Epithelial cell of prostate (primary cell): ENCODE data around the gene ACTL9.

Experiments used
- DNase-seq: peaks from one replicate; pipeline ENCODE4 v3.0.0-alpha.2; 2011; ENCODE audit warnings: low read depth, low spot score
- H3K27ac ChIP-seq: fragments of 450-650 bp; 2 replicates; pipeline ENCODE4 v1.5.1; 2017; ENCODE audit warnings: mild to moderate bottlenecking

Gene ACTL9

GRCh38 chr19:8686549-8686948 is 12.0 kb downstream of the ACTL9 start:
- no peak for DNase-seq
- no peak overlapping the region for H3K27ac ChIP-seq

DNA sequence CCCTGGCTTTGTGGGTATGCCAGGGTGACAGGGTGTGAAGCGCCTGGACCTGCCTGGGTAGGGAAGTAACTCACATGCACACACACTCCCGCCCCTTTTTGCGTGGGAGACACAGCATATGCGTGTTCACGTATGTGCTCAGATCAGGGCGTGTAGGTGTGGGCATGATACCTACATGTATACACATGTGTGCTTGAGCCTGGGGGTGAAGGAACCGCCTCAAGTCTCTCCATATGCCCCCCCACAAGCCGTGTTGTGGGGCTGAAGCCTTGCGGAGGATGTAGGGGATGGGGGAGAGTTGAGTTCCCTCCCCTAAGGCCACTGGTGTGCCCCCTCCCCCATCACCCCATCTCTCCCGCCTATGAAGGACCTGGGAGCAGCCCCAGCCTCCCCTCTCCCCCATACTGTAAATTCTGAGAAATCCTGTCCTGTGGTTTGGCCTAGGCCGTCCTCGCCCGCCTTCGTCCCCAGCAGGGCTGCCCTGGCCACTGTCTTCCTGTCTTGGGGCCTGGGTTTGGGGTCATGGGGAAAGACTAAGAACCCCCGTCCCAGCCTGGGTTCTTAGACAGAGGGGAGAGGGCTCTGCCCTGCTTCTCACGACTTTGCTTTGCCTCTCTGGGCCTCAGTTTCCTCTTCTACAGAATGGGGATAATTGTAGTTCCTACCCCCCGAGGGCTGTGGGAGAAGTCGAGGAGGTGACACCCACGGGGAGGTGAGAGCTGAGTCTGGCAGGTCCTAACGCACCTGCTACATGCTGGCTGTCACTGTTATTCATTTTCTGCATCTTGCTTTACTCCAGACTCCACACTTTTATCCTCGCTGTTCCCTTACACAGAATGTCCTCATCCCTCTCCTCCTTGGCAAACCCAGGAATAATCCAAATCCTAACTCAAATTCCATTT is 14.3 kb downstream of the ACTL9 start:
- DNase-seq, result no peak
- no peak overlapping the region for H3K27ac ChIP-seq

GRCh38 chr19:8682931-8683330 is 15.7 kb downstream of the ACTL9 start:
- no peak overlapping the region for H3K27ac ChIP-seq
- DNase-seq, result no peak

DNA sequence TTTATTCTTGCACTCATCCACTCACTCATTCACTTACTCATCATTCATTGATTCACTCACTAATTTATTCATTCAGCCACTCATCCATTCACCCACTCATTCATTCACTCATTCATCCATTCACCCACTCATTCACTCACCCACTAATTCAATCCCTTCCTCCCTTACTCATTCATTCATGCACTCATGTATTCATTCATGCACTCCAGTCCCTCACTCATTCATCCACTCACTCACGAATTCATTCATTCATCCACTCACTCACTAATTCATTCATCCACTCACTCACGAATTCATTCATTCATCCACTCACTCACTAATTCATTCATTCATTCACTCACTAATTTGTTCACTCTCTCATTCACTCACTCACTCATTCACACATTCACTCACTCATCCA is 16.1 kb downstream of the ACTL9 start:
- no peak overlapping the region for H3K27ac ChIP-seq
- no peak for DNase-seq

DNA sequence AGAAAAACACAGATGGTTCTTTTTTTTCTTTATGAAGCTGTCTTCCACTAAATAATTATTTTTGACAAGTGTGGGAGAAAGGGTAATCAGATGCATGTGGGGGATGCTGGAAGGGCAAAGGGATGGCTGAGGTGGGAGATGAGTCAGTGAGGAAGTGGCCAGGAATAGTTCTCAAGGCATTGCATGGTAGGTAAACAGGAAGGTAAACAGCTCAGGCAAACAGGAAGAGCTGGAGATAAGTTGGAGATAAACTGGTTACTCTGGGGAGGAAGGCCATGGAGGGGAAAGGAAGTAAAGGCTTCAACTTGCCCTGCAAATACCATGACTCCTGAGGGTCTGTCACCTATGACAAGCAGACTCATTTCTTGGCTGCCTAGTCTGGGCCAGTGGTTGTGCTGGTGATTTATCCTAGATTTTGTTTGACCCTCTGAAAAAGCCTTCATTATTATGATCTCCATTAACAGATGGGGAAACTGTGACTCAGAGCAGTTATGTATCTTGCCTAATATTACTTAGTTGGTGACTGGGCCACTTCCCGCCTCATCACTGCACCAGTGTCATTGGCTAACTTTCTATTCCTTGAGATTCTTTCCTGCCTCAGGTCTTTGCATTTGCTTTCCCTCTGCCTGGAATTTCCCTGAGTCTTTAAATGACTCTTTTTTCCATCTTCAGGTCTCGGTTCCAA is 17.1 kb downstream of the ACTL9 start:
- DNase-seq, result no peak
- no peak overlapping the region for H3K27ac ChIP-seq

DNA sequence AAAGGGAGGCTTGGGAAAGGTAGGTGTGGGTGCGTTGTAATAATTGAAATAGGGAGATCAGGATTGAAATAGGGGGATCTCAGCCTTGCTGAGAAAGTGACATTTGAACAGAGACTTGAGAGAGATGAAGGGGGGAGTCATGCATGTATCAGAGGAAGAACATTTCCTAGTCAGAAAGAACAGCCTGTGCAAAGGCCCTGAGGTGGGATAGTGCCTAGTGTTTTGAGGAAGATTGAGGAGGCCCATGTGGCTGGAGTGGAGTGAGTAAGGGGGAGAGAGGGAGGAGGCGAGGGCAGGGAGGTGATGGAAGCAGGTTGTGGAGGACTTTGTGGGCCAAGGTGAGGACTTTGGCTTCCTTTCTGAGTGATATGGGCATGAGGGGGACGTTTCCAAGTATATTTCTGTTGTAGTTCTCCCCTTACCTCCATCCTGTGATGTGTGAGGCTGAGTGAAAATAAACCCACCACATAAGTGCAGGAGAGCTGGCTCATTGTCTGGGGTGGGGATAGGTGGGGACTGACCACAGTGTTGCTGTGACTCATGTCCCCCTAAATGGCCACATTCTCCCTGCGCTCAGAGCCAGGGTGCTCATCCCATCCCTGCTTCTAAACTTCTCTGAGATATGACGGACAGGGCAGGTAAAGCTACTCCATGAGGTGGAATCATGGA is 17.8 kb downstream of the ACTL9 start:
- H3K27ac ChIP-seq, result no peak overlapping the region
- DNase-seq, result no peak

DNA sequence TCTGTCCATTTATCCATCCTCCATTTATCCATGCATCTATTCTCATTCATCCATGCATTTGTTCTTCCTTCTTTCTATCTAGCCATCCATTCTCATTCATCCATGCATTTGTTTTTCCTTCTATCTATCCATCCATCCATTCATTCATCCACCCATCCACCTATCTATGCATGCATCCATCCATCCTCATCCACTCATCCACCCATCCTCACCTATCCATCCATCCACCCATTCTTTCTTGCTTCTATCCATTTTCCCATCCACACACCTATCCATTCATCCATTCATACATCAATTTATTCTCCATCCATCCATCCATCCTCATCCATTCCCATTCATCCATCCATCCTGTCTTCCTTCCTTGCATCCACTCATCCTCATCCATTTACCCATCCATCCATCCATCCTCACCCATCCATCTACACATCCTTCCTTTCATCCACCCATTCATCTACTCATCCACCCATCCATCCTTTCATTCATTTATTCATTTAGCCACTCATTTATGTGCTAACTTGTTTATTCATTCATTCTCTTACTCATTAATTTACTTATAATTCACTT is 20.3 kb downstream of the ACTL9 start:
- H3K27ac ChIP-seq, result no peak overlapping the region
- no peak for DNase-seq

GRCh38 chr19:8675066-8675465 is 23.5 kb downstream of the ACTL9 start:
- no peak overlapping the region for H3K27ac ChIP-seq
- no peak for DNase-seq

DNA sequence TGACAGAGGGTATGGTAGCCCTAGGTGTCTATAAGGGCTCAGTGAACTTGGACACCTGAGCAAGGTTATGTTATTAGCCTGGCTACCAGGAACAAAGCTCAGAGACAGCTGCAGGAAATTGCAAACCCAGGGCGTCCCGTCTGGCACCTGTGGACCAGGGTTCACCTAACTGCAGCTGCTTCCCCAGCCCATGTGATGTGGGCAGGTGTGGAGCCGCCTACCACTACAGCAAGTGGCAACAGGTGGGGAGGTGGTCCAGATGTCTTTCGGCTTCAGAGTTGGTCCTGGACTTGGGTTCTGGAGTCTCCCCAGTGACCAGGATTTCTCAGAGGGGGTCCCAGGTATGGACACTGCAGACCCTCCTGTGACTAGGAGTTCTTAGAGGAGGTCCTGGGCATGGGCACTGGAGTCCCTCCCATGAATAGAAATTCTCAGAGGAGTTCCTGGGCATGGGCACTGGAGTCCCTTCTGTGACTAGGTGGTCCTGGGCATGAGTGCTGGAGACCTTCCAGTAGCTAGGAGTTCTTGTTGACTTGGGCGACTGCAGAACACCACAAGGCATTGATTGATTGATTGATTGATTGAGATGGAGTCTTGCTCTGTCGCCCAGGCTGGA is 25.2 kb downstream of the ACTL9 start:
- H3K27ac ChIP-seq, result no peak overlapping the region
- DNase-seq, result no peak

GRCh38 chr19:8666814-8667405 is 31.7 kb downstream of the ACTL9 start:
- no peak overlapping the region for H3K27ac ChIP-seq
- DNase-seq, result no peak

- no peak for DNase-seq
- H3K27ac ChIP-seq, result no peak overlapping the region
These were observed 33.0 kb downstream of the ACTL9 start for GRCh38 chr19:8665468-8666213.

GRCh38 chr19:8664671-8665057 is 33.9 kb downstream of the ACTL9 start:
- DNase-seq, result no peak
- H3K27ac ChIP-seq, result no peak overlapping the region

GRCh38 chr19:8663920-8664670 is 34.5 kb downstream of the ACTL9 start:
- DNase-seq, result no peak

GRCh38 chr19:8662263-8662662 is 36.3 kb downstream of the ACTL9 start:
- H3K27ac ChIP-seq, result no peak overlapping the region
- DNase-seq, result no peak

More at GRCh38 chr19:8663920-8664670, 34.5 kb downstream of the ACTL9 start:
- no peak overlapping the region for H3K27ac ChIP-seq

- H3K27ac ChIP-seq, result no peak overlapping the region
- DNase-seq, result no peak
These were observed 38.7 kb downstream of the ACTL9 start for GRCh38 chr19:8659905-8660304.

DNA sequence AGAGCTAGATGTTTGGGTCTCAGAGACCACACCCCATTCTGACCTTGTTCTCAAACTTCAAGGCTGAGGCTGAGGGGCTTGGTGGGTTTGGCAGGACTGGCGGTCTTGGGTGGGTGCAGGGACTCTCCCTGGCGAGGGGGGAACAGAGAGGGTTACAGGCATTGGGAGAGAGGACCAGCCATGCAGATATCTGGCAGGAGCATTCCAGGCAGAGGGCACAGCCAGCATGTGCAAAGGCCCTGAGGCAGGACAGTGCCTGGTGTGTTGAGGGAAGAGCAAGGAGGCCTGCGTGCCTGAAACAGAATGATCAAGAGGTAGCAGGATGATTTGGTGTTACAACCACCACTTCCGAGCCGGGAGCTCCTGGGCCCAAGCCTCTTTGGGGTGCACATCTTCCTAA is 40.7 kb downstream of the ACTL9 start:
- H3K27ac ChIP-seq, result no peak overlapping the region
- DNase-seq, result no peak

- DNase-seq, result no peak
- H3K27ac ChIP-seq, result no peak overlapping the region
These were observed 43.3 kb downstream of the ACTL9 start for GRCh38 chr19:8655340-8655709.

DNA sequence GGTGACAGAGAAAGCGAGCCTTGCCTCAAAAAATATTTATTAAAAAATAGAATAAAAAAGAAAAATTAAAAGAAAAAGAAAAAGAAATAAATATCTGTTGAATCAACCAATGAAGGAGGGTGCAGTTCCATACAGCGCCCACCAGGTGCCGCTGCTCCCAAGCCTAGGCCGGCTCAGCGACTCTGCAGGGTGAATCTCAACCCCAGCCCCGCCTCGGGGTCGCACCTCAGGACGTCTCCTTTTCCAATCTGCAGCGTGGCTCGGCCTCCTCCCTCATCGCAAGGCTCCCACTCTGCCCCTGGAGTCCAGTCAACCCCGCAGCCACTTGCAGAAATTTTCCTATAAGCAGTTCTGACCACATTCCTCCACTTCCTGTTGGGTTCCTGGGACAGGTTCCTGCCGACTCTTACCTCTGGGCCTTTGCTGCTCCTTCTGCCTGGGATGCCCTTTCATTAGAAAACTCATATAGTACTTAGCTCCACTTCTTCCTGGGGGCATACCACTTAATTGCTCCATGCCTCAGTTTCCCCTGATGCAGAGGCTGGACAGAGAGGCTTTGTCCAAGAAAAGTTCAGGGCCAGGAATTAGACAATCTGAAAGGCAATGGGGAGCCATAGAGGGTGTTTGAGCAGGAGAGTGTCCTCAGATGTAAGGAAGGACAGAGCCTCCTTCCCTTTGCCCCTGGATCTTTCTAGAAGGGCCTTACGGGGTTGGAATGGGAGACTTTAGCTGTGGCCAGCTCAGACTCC is 43.8 kb downstream of the ACTL9 start:
- DNase-seq, result no peak
- no peak overlapping the region for H3K27ac ChIP-seq
